Measurements from ENCODE around the gene SLC24A4.

SLC24A4 gene

GRCh38 chr14:92368001-92368400 is 45.0 kb downstream of the SLC24A4 start:
- DNase-seq (ENCODE audit: low read depth), result no peak

- DNase-seq (ENCODE audit: low read depth), result no peak
Observed at GRCh38 chr14:92369097-92369496, 46.1 kb downstream of the SLC24A4 start.

GRCh38 chr14:92372230-92372629 is 49.3 kb downstream of the SLC24A4 start:
- DNase-seq (ENCODE audit: low read depth), result no peak

GRCh38 chr14:92373336-92373735 is 50.4 kb downstream of the SLC24A4 start:
- no peak for DNase-seq (ENCODE audit: low read depth)

GRCh38 chr14:92380131-92380530 is 57.2 kb downstream of the SLC24A4 start:
- DNase-seq (ENCODE audit: low read depth), result no peak

GRCh38 chr14:92380582-92380981 is 57.6 kb downstream of the SLC24A4 start:
- no peak for DNase-seq (ENCODE audit: low read depth)

GRCh38 chr14:92382677-92383076 is 59.7 kb downstream of the SLC24A4 start:
- DNase-seq (ENCODE audit: low read depth), result no peak

GRCh38 chr14:92383805-92384204 is 60.8 kb downstream of the SLC24A4 start:
- DNase-seq (ENCODE audit: low read depth), result no peak

- DNase-seq (ENCODE audit: low read depth), result no peak
Observed at GRCh38 chr14:92384461-92385133, 61.6 kb downstream of the SLC24A4 start.

- DNase-seq (ENCODE audit: low read depth), result no peak
Observed at GRCh38 chr14:92385561-92385960, 62.6 kb downstream of the SLC24A4 start.

GRCh38 chr14:92386165-92386564 is 63.2 kb downstream of the SLC24A4 start:
- no peak for DNase-seq (ENCODE audit: low read depth)

- no peak for DNase-seq (ENCODE audit: low read depth)
Observed at GRCh38 chr14:92386637-92387036, 63.7 kb downstream of the SLC24A4 start.

- no peak for DNase-seq (ENCODE audit: low read depth)
Observed at GRCh38 chr14:92387578-92387977, 64.6 kb downstream of the SLC24A4 start.

GRCh38 chr14:92389598-92390158 is 66.7 kb downstream of the SLC24A4 start:
- no peak for DNase-seq (ENCODE audit: low read depth)

- no peak for DNase-seq (ENCODE audit: low read depth)
Observed at GRCh38 chr14:92391726-92392125, 68.8 kb downstream of the SLC24A4 start.

- DNase-seq (ENCODE audit: low read depth), result no peak
Observed at GRCh38 chr14:92392711-92393110, 69.7 kb downstream of the SLC24A4 start.

GRCh38 chr14:92397150-92397952 is 74.4 kb downstream of the SLC24A4 start:
- no peak for DNase-seq (ENCODE audit: low read depth)

GRCh38 chr14:92397953-92398564 is 75.1 kb downstream of the SLC24A4 start:
- DNase-seq (ENCODE audit: low read depth), result no peak

- DNase-seq (ENCODE audit: low read depth), result no peak
Observed at GRCh38 chr14:92398888-92399636, 76.1 kb downstream of the SLC24A4 start.

GRCh38 chr14:92400579-92401444 is 77.8 kb downstream of the SLC24A4 start:
- no peak for DNase-seq (ENCODE audit: low read depth)

GRCh38 chr14:92401561-92401960 is 78.6 kb downstream of the SLC24A4 start:
- no peak for DNase-seq (ENCODE audit: low read depth)
